Measurements from ENCODE around the gene BRD4.

Gene BRD4

DNA sequence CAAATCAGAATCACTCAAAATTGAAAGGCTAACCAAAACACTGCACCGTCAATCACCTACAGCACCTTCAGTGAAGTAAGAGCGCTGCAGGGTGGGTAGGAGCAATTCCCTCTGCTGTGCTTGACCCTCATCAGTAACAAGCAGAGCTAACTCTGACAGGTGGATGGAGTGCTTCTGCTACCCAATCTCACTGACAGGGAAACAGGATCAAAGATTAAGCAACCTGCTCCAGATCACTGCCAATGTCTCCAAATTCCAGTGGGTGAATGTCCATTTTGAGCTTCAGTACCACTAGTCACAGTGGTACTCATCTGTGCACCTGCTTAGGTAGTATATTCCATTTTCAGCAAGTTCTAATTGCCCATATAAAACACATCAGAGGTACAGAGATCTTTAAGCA, 25.2 kb downstream of the BRD4 start:
- DNase-seq = no peak

GRCh38 chr19:15305582-15306334, 26.6 kb downstream of the BRD4 start:
- DNase-seq = no peak

DNA sequence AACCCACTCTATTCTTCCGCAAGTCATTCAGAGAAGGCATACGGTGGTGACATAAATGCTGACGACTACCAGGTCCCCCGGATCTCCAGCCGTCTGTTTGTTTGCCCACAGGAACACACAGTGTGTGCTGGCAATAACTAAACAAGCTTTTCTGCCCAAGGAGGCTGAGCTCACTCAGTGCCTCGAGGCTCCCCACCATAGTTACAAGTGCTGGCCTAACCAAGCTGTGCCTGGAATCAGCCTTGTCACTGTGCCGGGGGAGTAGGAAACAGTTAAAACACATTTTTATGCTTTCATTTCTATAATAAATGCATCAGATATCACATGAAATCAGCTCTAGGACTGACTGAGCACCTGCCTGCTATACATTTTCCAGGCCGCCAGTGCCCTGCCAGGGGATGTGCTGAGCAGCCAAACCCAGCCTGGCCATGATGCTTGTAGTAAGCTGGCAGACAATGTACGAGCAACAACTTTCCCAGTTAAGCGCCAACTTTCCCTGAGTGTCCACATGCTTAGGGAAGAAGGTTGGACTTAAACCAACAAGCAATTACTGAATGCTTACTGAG, 28.1 kb downstream of the BRD4 start:
- DNase-seq = no peak

GRCh38 chr19:15303105-15303780, 29.1 kb downstream of the BRD4 start:
- DNase-seq = no peak

GRCh38 chr19:15300533-15301197, 31.7 kb downstream of the BRD4 start:
- DNase-seq = no peak

DNA sequence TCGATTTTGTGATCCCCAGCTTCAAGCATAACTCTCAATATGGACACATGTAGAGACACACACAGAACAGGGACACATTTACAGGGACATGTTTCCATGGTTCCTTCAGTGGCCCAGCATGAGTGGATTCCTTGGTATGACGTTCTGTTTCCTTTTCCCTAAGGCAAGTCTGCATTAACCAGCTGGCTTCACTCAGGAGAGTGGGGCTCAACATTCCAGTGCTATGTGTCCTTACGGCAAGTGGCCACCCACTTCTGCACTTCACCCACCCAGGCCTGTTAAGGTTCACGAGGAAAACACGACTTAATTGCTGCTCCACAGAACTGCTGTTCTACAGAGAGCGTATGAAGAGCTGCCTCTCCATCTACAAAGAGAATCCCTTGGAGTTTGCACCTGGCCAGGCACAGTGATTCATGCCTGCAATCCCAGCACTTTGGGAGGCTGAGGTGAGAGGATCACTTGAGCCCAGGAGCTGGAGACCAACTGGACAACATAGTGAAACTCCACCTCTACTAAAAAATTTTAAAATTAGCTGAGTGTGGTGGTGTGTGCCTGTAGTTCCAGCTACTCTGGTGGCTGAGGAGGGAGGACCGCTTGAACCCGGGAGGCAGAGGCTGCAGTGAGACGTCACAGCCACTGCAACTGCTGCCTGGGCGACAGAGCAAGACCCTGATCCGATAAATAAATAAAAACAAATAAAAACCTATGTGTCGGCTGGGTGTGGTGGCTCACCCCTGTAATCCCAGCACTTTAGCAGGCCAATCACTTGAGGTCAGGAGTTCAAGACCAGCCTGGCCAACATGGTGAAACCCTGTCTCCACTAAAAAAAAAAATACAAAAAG, 32.5 kb downstream of the BRD4 start:
- no peak for DNase-seq

- DNase-seq = no peak
Measured at GRCh38 chr19:15298847-15299567, 33.3 kb downstream of the BRD4 start.

GRCh38 chr19:15297416-15298224, 34.7 kb downstream of the BRD4 start:
- no peak for DNase-seq

GRCh38 chr19:15296841-15297415, 35.4 kb downstream of the BRD4 start:
- DNase-seq = no peak

DNA sequence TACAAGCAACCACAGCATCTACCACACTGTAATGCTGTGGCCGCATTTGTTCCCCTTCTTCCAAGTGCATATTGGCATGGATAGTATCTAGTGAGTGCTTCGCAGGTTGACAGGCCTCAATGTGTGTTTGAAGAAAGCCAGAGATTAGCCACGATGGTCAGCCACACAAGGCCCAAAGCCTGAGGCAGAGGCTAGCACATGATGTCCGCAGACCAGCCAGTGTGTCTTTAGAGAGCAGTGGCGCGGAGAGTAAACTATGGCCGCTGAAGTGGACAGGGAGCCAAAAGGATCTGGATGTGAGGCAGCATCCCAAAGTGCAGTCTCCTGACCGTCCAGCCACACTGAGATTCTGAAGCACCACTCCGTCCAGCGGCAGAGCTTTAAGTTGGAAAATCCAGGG, 36.0 kb downstream of the BRD4 start:
- DNase-seq = no peak

GRCh38 chr19:15294561-15294990, 37.8 kb downstream of the BRD4 start:
- no peak for DNase-seq

DNA sequence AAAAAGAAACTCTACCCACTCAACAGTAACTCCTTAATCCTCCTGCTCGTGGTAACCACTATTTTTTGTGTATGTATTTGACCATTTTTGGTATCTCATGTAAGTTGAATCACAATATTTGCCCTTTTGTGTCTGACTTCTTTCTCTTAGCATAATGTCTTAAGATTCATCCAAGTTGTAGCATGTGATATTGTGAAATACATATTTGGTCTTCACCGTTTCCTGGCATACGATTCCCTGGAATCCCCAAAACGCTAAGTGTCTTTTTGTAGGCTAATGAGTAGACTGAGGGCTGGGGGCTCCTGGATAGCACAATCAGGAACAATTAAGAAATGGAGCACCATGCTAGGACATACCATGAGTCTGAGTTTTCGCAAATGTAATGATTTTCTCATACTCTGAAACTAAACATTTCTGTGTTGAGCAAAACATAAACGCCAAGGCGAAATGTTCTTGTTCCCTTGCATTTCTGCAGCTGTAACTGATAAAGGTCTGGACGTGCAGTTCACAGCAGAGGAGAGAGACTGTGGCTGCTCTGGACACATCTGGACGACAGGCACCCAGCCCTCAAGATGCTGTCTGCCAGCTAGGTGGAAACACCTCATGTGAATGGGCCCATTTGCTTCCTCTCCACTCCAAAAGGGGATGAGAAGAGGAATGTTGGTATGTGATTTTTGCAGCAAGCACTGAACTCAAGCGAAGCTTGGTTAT, 38.4 kb downstream of the BRD4 start:
- DNase-seq = no peak

DNA sequence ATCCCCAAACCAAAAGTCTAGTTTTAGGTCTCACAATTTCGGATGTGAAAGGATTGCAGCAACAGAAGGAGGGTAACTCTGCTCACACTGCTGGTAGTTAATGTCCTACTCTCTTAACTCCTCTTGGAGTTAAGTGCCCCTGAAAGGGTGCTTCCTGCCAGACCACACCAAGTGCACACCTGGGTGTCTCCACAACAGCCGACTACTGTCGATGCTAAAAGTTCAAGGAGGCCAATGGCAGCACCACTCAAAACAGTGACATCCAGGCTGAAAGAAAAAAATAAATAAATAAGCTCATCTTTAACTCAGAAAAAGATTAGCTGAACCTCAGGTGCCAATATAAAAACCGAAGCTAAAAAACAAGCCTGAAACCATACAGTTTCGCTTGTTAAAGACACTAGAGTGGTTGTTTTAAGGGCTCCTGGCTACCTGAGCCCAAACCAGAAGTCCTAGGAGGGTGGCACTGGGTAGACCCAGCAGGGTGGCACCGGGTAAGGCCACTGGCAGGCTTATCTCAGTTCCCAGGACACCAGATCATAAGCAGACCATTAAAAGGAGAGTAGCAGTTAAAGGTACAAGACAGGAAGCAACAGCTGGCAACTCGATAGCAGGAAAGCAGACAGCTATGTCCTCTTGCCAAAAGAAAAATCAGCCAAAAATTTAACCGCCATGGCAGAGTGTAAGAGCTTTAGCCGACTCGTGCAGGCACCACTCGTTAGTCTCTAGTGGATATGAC, 39.3 kb downstream of the BRD4 start:
- no peak for DNase-seq

DNA sequence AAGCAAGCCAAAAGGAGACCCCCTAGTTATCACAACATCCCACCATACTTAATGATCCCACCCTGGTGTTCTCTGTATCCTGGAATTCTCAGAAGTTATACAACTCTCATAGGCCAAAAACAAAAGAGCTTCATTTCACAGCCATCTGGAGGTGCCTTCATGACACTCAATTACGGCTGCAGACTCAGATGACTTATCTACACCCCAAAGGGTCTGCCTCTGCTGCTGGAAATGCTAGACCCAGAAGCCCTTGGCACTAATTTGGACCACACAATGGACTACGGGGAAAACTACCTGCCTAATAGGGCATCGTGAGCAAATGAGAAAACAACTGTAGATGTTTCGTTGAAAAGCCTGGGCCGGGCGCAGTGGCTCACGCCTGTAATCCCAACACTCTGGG, 40.2 kb downstream of the BRD4 start:
- DNase-seq = no peak

DNA sequence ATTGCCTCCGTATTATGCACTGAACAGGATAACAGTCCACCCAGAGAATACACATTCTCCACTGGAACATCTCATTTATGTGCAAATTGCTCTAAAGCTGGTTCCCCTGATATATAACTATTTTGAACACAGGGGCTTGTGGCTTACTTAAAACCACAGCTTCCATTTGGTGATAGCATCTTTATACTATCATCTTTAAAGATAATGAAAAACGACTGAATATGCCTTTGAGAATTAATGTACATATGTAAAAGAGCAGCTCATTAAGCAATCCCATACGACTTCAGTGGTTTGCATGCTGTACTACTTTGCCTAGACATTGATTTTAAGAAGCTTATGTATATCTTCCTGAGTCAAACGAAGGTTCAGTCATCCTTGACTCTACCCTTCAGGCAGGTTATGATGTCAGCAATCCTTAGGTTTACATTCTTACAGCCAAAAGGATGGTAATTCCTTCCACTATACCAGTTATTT, 40.8 kb downstream of the BRD4 start:
- DNase-seq = no peak

GRCh38 chr19:15291089-15291488, 41.2 kb downstream of the BRD4 start:
- DNase-seq = no peak

- no peak for DNase-seq
Measured at GRCh38 chr19:15290166-15290565, 42.2 kb downstream of the BRD4 start.

GRCh38 chr19:15289673-15290072, 42.7 kb downstream of the BRD4 start:
- DNase-seq = no peak

Data from NCI-H187 treated with DMSO at 0.1 percent for 48 hours (cell line).